Osteoblast (primary cell): ENCODE measurements around the gene SCN3A. TPM values are rescaled to one million over a fixed set of nuclear protein-coding genes. Genes with fewer than 3 reads are reported as not detected.

ENCODE experiments used
- DNase-seq: peaks from one replicate; pipeline ENCODE4 v3.0.0; 2011; ENCODE audit warnings: low spot score, mixed read lengths; ENCODE audit not compliant: insufficient read length; ENCODE audit errors: missing footprints
- H2AFZ ChIP-seq: 2 replicates; pipeline ENCODE4 v1.6.0; 2011; ENCODE audit warnings: mild to moderate bottlenecking, low read length
- H3K27ac ChIP-seq: 2 replicates; pipeline ENCODE4 v1.5.1; 2011; ENCODE audit warnings: mild to moderate bottlenecking, low read depth, low read length, moderate library complexity
- H3K27me3 ChIP-seq: 2 replicates; pipeline ENCODE4 v1.6.0; 2012; ENCODE audit warnings: mild to moderate bottlenecking, control low read depth, inconsistent platforms, low read length, moderate library complexity; ENCODE audit not compliant: insufficient read depth
- H3K36me3 ChIP-seq: 2 replicates; pipeline ENCODE4 v1.5.1; 2011; ENCODE audit warnings: mild to moderate bottlenecking, low read length, control low read depth, moderate library complexity; ENCODE audit not compliant: insufficient read depth
- H3K4me1 ChIP-seq: 2 replicates; pipeline ENCODE4 v1.5.1; 2011; ENCODE audit warnings: mild to moderate bottlenecking, low read length, control low read depth, moderate library complexity; ENCODE audit not compliant: insufficient read depth
- H3K4me2 ChIP-seq: 2 replicates; pipeline ENCODE4 v1.6.0; 2011; ENCODE audit warnings: mild to moderate bottlenecking, low read length; ENCODE audit not compliant: insufficient read depth
- H3K4me3 ChIP-seq: fragments of 200-600 bp; sonication (generic); 3 replicates; pipeline ENCODE4 v1.5.1; 2012; ENCODE audit warnings: mild to moderate bottlenecking, low read length, inconsistent platforms; ENCODE audit not compliant: insufficient read depth
- H3K79me2 ChIP-seq: 2 replicates; pipeline ENCODE4 v1.6.0; 2012; ENCODE audit warnings: mild to moderate bottlenecking, low read length, control low read depth, inconsistent platforms; ENCODE audit not compliant: insufficient read depth
- H3K9me3 ChIP-seq: 2 replicates; pipeline ENCODE4 v1.5.1; 2011; ENCODE audit warnings: low read depth, low read length, control low read depth
- H4K20me1 ChIP-seq: 2 replicates; pipeline ENCODE4 v1.6.0; 2012; ENCODE audit warnings: mild to moderate bottlenecking, low read length, control low read depth; ENCODE audit not compliant: insufficient read depth
- CTCF ChIP-seq: IDR thresholded peaks from 2 replicates; pipeline ENCODE4 v1.5.1; 2011; ENCODE audit warnings: mild to moderate bottlenecking, low read depth, low read length, moderate library complexity; ENCODE audit errors: extremely low read depth
- total RNA-seq: library from RNA; depleted of rRNA; stranded (reverse); fragments of >200 nt; gene quantifications from 2 replicates; pipeline ENCODE4 v1.2.3, GENCODE V29; 2012

The SCN3A gene
- total RNA-seq, 1 donor: 0.72 TPM

GRCh38 chr2:165155152-165155551 lies 48.7 kb downstream of the SCN3A start:
- TF ChIP-seq CTCF: no peak
- H3K36me3 ChIP-seq: no peaks in the 10 kb centered on the region
- no peaks in the 10 kb centered on the region for H3K79me2 ChIP-seq
- no peaks in the 10 kb centered on the region for H4K20me1 ChIP-seq
- no peak for DNase-seq
- no peak overlapping the region for H3K4me2 ChIP-seq
- H3K9me3 ChIP-seq: no peaks in the 10 kb centered on the region
- H3K4me1 ChIP-seq: no peaks in the 10 kb centered on the region
- no peak overlapping the region for H2AFZ ChIP-seq
- no peak overlapping the region for H3K27ac ChIP-seq
- no peak overlapping the region for H3K4me3 ChIP-seq
- H3K27me3 ChIP-seq: no peaks in the 10 kb centered on the region

- no peak overlapping the region for H3K4me3 ChIP-seq
- no peak overlapping the region for H3K27ac ChIP-seq
- no peak overlapping the region for H3K4me2 ChIP-seq
- no peaks in the 10 kb centered on the region for H3K9me3 ChIP-seq
- H3K27me3 ChIP-seq: no peaks in the 10 kb centered on the region
- H3K79me2 ChIP-seq: no peaks in the 10 kb centered on the region
- no peak for DNase-seq
- no peak overlapping the region for H2AFZ ChIP-seq
- TF ChIP-seq CTCF: no peak
- H3K36me3 ChIP-seq: no peaks in the 10 kb centered on the region
- no peaks in the 10 kb centered on the region for H4K20me1 ChIP-seq
- no peaks in the 10 kb centered on the region for H3K4me1 ChIP-seq
Observed at GRCh38 chr2:165149439-165149838, 54.4 kb downstream of the SCN3A start.

- no peak for DNase-seq
- TF ChIP-seq CTCF: no peak
- no peak overlapping the region for H3K4me3 ChIP-seq
- H2AFZ ChIP-seq: no peak overlapping the region
- no peaks in the 10 kb centered on the region for H3K79me2 ChIP-seq
- no peaks in the 10 kb centered on the region for H3K27me3 ChIP-seq
- H4K20me1 ChIP-seq: no peaks in the 10 kb centered on the region
- H3K27ac ChIP-seq: no peak overlapping the region
- no peaks in the 10 kb centered on the region for H3K9me3 ChIP-seq
- no peaks in the 10 kb centered on the region for H3K36me3 ChIP-seq
- H3K4me2 ChIP-seq: no peak overlapping the region
- H3K4me1 ChIP-seq: no peaks in the 10 kb centered on the region
Observed at GRCh38 chr2:165147186-165148045, 56.4 kb downstream of the SCN3A start.

- no peak for TF ChIP-seq CTCF
- H3K36me3 ChIP-seq: no peaks in the 10 kb centered on the region
- H3K9me3 ChIP-seq: no peaks in the 10 kb centered on the region
- no peak overlapping the region for H3K4me2 ChIP-seq
- H3K4me1 ChIP-seq: no peaks in the 10 kb centered on the region
- no peaks in the 10 kb centered on the region for H3K79me2 ChIP-seq
- H3K27me3 ChIP-seq: no peaks in the 10 kb centered on the region
- H4K20me1 ChIP-seq: no peaks in the 10 kb centered on the region
- H3K4me3 ChIP-seq: no peak overlapping the region
- DNase-seq: no peak
- H2AFZ ChIP-seq: no peak overlapping the region
- no peak overlapping the region for H3K27ac ChIP-seq
Observed at GRCh38 chr2:165144315-165144714, 59.5 kb downstream of the SCN3A start.
